HepG2 (cell line): ENCODE data around the gene PFN1. TPM values are rescaled to one million over a fixed set of nuclear protein-coding genes. Genes with fewer than 3 reads are reported as not detected.

ENCODE experiments used
- FOXA3 ChIP-seq: IDR thresholded peaks from 2 replicates; pipeline ENCODE4 v1.6.1; 2016; ENCODE audit warnings: missing genetic modification reagents, missing compliant biosample characterization
- ZHX1 ChIP-seq: sonication (generic); formaldehyde crosslinking; IDR thresholded peaks from 2 replicates; pipeline ENCODE4 v1.8.1; 2022; ENCODE audit warnings: low read depth, mild to moderate bottlenecking, missing genetic modification reagents
- ZNF318 ChIP-seq: sonication (generic); formaldehyde crosslinking; IDR thresholded peaks from 2 replicates; pipeline ENCODE4 v1.4.0; 2020; ENCODE audit warnings: mild to moderate bottlenecking, missing genetic modification reagents
- ZNF670 ChIP-seq: sonication (generic); formaldehyde crosslinking; IDR thresholded peaks from 2 replicates; pipeline ENCODE4 v1.8.0; 2022; ENCODE audit warnings: mild to moderate bottlenecking, missing genetic modification reagents, borderline replicate concordance
- polyA plus RNA-seq, 8 experiments: library from polyadenylated mRNA; depleted of rRNA in 3 of 8; stranded (reverse) in 7 of 8; unstranded in 1 of 8; fragments of >200 nt; fragmentation: Illumina TruSeq in 4 of 8; extraction: Trizol in 4 of 8; gene quantifications; 2 replicates each; pipeline versions ENCODE4 v1.2.1 to v1.2.3, GENCODE V29; 2011 to 2016; ENCODE audit warnings: low read depth in 4 of 8, missing spikeins in 1 of 8, mixed read lengths in 1 of 8; ENCODE audit not compliant: insufficient read depth in 1 of 8
- total RNA-seq, 5 experiments: library from RNA; depleted of rRNA; stranded (reverse); fragments of >200 nt; fragmentation: Illumina TruSeq; extraction: Trizol; gene quantifications; 2 replicates each; pipeline ENCODE4 v1.2.3, GENCODE V29; 2016; ENCODE audit warnings: low read depth in 1 of 5

PFN1 gene
- total and polyA plus RNA-seq, 2 of the 13 experiments (the other 11 are each of a cell fraction or from before 2014, with no cell fraction given) = 494 to 613 TPM

GRCh38 chr17:4970273-4970672, 21.9 kb upstream of the PFN1 start (continued):
- TF ChIP-seq ZNF318 = no peak
- no peak; the same call in 1 of the 2 replicates for TF ChIP-seq ZHX1 (CRISPR knock-in tag)
- TF ChIP-seq ZNF670 (CRISPR knock-in tag) = no peak
- no peak for TF ChIP-seq FOXA3 (CRISPR knock-in tag)
